HepG2 (cell line): ENCODE data around the gene NDUFS5. TPM values are rescaled to one million over a fixed set of nuclear protein-coding genes. Genes with fewer than 3 reads are reported as not detected.

Source experiments
- ATAC-seq: fragments of 200-7000 bp; cut with Tn5 transposase; 3 replicates; pipeline ENCODE4 v1.9.1; 2020; ENCODE audit warnings: mild to moderate bottlenecking, moderate library complexity
- BruUV-seq: library from RNA; stranded (reverse); fragments of 400-500 nt; replicated peaks from 2 replicates; lab custom pipeline; 2021; lab: Mats Ljungman, UMichigan
- CTCF ChIA-PET: fragments of 300-600 bp; formaldehyde crosslinking; extraction: SDS; loops from one replicate; lab custom pipeline; 2021; ENCODE audit warnings: low total read pairs, inconsistent platforms, low intra/inter-chr PET ratio; lab: Yijun Ruan, JAX
- POLR2A ChIA-PET: fragments of 350-600 bp; sonication (Branson Sonifier 250); formaldehyde crosslinking; loops from one replicate; lab custom pipeline; 2020; ENCODE audit warnings: antibody characterized with exemption, inconsistent platforms; lab: Yijun Ruan, JAX
- DNase-seq: peaks from one replicate; pipeline ENCODE4 v3.0.0-alpha.2; 2015; ENCODE audit warnings: low spot score
- FAIRE-seq: peaks from 3 replicates; lab custom pipeline; 2011; peaks lifted over from hg19 to GRCh38; lab: Jason Lieb, UNC
- H2AFZ ChIP-seq: one replicate; pipeline ENCODE4 v1.6.1; 2011; ENCODE audit warnings: low read length, inconsistent platforms
- H3K27ac ChIP-seq: fragments of 300-600 bp; 3 replicates; pipeline ENCODE4 v1.8.0; 2011; ENCODE audit warnings: mixed run types, mild to moderate bottlenecking, mixed read lengths, low read length, inconsistent platforms; ENCODE audit not compliant: insufficient read depth; ENCODE audit errors: extremely low read length
- H3K27me3 ChIP-seq, 2 experiments: fragments of 200-600 bp in 1 of 2; 2 replicates in 1 of 2; 3 replicates in 1 of 2; pipeline versions ENCODE4 v1.6.0 to v1.8.0; 2011; ENCODE audit warnings: low read length in 2 of 2, mild to moderate bottlenecking in 2 of 2, moderate library complexity in 2 of 2, inconsistent platforms in 1 of 2; ENCODE audit not compliant: insufficient read depth in 2 of 2, control insufficient read depth in 1 of 2
- H3K36me3 ChIP-seq, 2 experiments: fragments of 200-600 bp in 1 of 2; replicated peaks in 1 of 2; 2 replicates in 1 of 2; 3 replicates in 1 of 2; pipeline versions ENCODE4 v1.5.1 to v1.8.0; 2011; ENCODE audit warnings: low read length in 2 of 2, inconsistent platforms in 1 of 2; ENCODE audit not compliant: insufficient read depth in 2 of 2, control insufficient read depth in 1 of 2
- H3K4me1 ChIP-seq: 2 replicates; pipeline ENCODE4 v1.5.1; 2012; ENCODE audit warnings: low read length, inconsistent platforms; ENCODE audit not compliant: insufficient read depth
- H3K4me2 ChIP-seq: 2 replicates; pipeline ENCODE4 v1.6.0; 2011; ENCODE audit warnings: low read depth, low read length, inconsistent platforms
- H3K4me3 ChIP-seq, 3 experiments: fragments of 200-600 bp in 1 of 3; sonication (generic), shearing (Covaris generic) in 1 of 3; replicated peaks in 1 of 3; 2 replicates each; pipeline ENCODE4 v1.5.1; 2011 to 2016; ENCODE audit warnings: low read length in 3 of 3, inconsistent platforms in 2 of 3, low read depth in 2 of 3, mild to moderate bottlenecking in 2 of 3, control low read depth in 1 of 3, mixed read lengths in 1 of 3; ENCODE audit not compliant: insufficient read depth in 1 of 3
- H3K79me2 ChIP-seq: one replicate; pipeline ENCODE4 v1.6.1; 2011; ENCODE audit warnings: low read length, inconsistent platforms; ENCODE audit not compliant: insufficient read depth
- H3K9ac ChIP-seq: 2 replicates; pipeline ENCODE4 v1.6.0; 2011; ENCODE audit warnings: mild to moderate bottlenecking, low read depth, low read length, inconsistent platforms; ENCODE audit not compliant: insufficient read depth
- H3K9me3 ChIP-seq: 2 replicates; pipeline ENCODE4 v1.5.1; 2012; ENCODE audit warnings: mild to moderate bottlenecking, low read length
- H4K20me1 ChIP-seq: 2 replicates; pipeline ENCODE4 v1.6.0; 2011; ENCODE audit warnings: inconsistent platforms, mild to moderate bottlenecking, low read length, moderate library complexity; ENCODE audit not compliant: insufficient read depth
- AHDC1 ChIP-seq: sonication (generic); formaldehyde crosslinking; IDR thresholded peaks from 2 replicates; pipeline ENCODE4 v1.5.1; 2020; ENCODE audit warnings: mild to moderate bottlenecking, missing genetic modification reagents, borderline replicate concordance
- HMGXB4 ChIP-seq, 2 experiments: sonication (generic) in 1 of 2; formaldehyde crosslinking in 1 of 2; IDR thresholded peaks; 2 replicates each; pipeline versions ENCODE4 v1.4.0 to v1.6.1; 2018 to 2020; ENCODE audit warnings: missing genetic modification reagents in 2 of 2, borderline replicate concordance in 1 of 2, low read depth in 1 of 2, mild to moderate bottlenecking in 1 of 2, missing biosample characterization in 1 of 2
- ONECUT2 ChIP-seq: sonication (generic); formaldehyde crosslinking; IDR thresholded peaks from 2 replicates; pipeline ENCODE4 v1.4.0; 2020; ENCODE audit warnings: missing genetic modification reagents
- SAP130 ChIP-seq: IDR thresholded peaks from 2 replicates; pipeline ENCODE4 v1.6.1; 2016; ENCODE audit warnings: low read depth
- ZNF280D ChIP-seq: sonication (generic); formaldehyde crosslinking; IDR thresholded peaks from 2 replicates; pipeline ENCODE4 v1.5.1; 2020; ENCODE audit warnings: mild to moderate bottlenecking, missing genetic modification reagents
- WGBS: methylation state at CpG from one replicate; pipeline ENCODE4 v1.1.6; 2017; ENCODE audit warnings: low lambda C conversion rate; 5-methylcytosine and 5-hydroxymethylcytosine counted together
- in situ Hi-C: cut with HindIII; loops from 2 replicates; pipeline ENCODE4 v1.10.0; 2017; ENCODE audit warnings: low pct_unique_long_range_greater_than_20kb; ENCODE audit not compliant: extremely low pct_ligation_motif_present
- intact Hi-C: fragments of 100-400 bp; cut with micrococcal nuclease; formaldehyde crosslinking; loops from one replicate; pipeline ENCODE4 v1.10.0; 2022; ENCODE audit not compliant: unreplicated experiment
- polyA plus RNA-seq, 8 experiments: library from polyadenylated mRNA; depleted of rRNA in 3 of 8; stranded (reverse) in 7 of 8; unstranded in 1 of 8; fragments of >200 nt; fragmentation: Illumina TruSeq in 4 of 8; extraction: Trizol in 4 of 8; gene quantifications; 2 replicates each; pipeline versions ENCODE4 v1.2.1 to v1.2.3, GENCODE V29; 2011 to 2016; ENCODE audit warnings: low read depth in 4 of 8, missing spikeins in 1 of 8, mixed read lengths in 1 of 8; ENCODE audit not compliant: insufficient read depth in 1 of 8
- total RNA-seq, 5 experiments: library from RNA; depleted of rRNA; stranded (reverse); fragments of >200 nt; fragmentation: Illumina TruSeq; extraction: Trizol; gene quantifications; 2 replicates each; pipeline ENCODE4 v1.2.3, GENCODE V29; 2016; ENCODE audit warnings: low read depth in 1 of 5
- TF ChIP-seq, protein P1 (sequence below): sonication (generic); formaldehyde crosslinking; IDR thresholded peaks from 2 replicates; pipeline ENCODE4 v1.8.0; 2022; ENCODE audit warnings: low read depth, missing genetic modification reagents

NDUFS5 gene
- total and polyA plus RNA-seq, 2 of the 13 experiments (the other 11 are each of a cell fraction or from before 2014, with no cell fraction given), result 263 to 466 TPM

- POLR2A ChIA-PET, result interaction anchor here (1.8 kb wide), 1 partner anchor 34 kb away, joined by 9 read pairs; the partner anchor contains the start of gene NDUFS5
- TF ChIP-seq ONECUT2 (peak; percentile 85), AHDC1 (CRISPR knock-in tag) (0 out of 2 replicates have a peak, but pooled peaks have one; percentile 20), ZNF280D (CRISPR knock-in tag) (no peak), SAP130 (CRISPR knock-in tag) (peak; percentile 46), HMGXB4 (CRISPR knock-in tag; IDR thresholded peaks at IDR 0.05; ENCODE audit: borderline replicate concordance in 1 of 2, low read depth in 1 of 2) (0 out of 4 replicates have a peak, but pooled peaks of 1 of the 2 experiments have one; percentile 22)
- TF ChIP-seq, protein P1, sequence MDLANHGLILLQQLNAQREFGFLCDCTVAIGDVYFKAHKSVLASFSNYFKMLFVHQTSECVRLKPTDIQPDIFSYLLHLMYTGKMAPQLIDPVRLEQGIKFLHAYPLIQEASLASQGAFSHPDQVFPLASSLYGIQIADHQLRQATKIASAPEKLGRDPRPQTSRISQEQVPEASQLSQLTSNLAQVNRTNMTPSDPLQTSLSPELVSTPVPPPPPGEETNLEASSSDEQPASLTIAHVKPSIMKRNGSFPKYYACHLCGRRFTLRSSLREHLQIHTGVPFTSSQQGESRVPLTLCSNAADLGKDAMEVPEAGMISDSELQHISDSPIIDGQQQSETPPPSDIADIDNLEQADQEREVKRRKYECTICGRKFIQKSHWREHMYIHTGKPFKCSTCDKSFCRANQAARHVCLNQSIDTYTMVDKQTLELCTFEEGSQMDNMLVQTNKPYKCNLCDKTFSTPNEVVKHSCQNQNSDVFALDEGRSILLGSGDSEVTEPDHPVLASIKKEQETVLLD (CRISPR knock-in tag), result no peak
Measured at GRCh38 chr1:38992412-38993111, 33.6 kb upstream of the NDUFS5 start.

More at GRCh38 chr1:38992412-38993111, 33.6 kb upstream of the NDUFS5 start:
- H3K9me3 ChIP-seq, result no peaks in the 10 kb centered on the region
- H3K27ac ChIP-seq, result peak overlapping the region; percentile 85
- CTCF ChIA-PET, result no interaction called here
- peaks cover 64% of the 10 kb centered on the region for H3K79me2 ChIP-seq
- H3K27me3 ChIP-seq, result no peaks in the 10 kb centered on the region; a peak in 1 of 5 replicates
- FAIRE-seq, result no peak
- no peak overlapping the region for H2AFZ ChIP-seq
- in situ Hi-C loops (no loop called here), intact Hi-C loops (loop anchor here (5.0 kb wide), 2 partner anchors 35 to 120 kb away; partner anchors contain the start of genes MYCBP and NDUFS5)
- DNase-seq, result peak; percentile 41
- H3K4me2 ChIP-seq, result peak overlapping the region; percentile 78
- BruUV-seq, result TSS peak; percentile 89
- peaks cover 77% of the 10 kb centered on the region for H3K4me1 ChIP-seq
- 9% methylated on average over 11 of the region's 11 CpGs for WGBS
- peak overlapping the region; percentile 81 to 96 (median 92) for H3K4me3 ChIP-seq
- no peak for ATAC-seq
- peak overlapping the region; percentile 95 for H3K9ac ChIP-seq
- H4K20me1 ChIP-seq, result peaks cover 45% of the 10 kb centered on the region
- peaks cover 0 to 22% of the 10 kb centered on the region in 2 experiments; a peak in 3 of 5 replicates for H3K36me3 ChIP-seq
